Measurements from ENCODE around the gene FANCC. TPM values are rescaled to one million over a fixed set of nuclear protein-coding genes. Genes with fewer than 3 reads are reported as not detected.

Gene FANCC
- total and polyA plus RNA-seq, 2 of the 13 experiments (the other 11 are each of a cell fraction or from before 2014, with no cell fraction given): 7.4 to 8.6 TPM

DNA sequence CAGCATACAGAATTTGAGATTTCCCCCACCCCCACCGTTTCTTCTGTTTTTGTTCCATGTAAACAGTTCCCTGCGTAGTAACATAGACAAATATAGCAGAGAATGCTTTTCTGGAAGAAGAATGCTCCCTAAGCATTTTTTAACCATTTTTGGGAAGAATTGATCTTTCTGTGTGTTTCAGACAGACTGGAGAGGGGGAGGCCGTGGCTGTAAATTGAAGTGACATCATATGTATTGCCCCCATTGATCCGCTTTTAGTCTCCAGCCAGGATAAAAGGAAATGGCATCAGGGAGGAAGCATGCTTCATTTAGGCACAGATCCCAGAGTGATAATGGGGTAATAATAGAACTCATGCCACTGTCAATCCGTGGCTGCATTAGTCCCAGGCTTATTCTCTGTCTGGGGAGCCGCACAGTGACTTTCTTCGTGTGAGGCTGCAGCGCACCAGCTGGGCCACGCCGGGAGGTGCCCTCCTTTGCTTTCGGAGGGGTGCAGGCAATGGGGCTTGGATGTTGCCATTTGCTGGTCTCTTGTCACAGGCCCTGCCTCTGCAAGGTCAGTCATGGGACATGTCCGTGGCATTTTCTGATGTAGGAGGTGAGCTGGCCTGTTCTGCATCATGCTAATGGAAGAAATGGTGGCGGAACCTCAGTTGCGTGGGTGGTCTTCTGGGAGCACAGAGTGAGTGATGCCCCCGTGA is 261.5 kb downstream of the FANCC start:
- no peak overlapping the region for H3K4me3 ChIP-seq (replicated peaks in 1 of 3; ENCODE audit: insufficient read depth in 1 of 3, low read depth in 2 of 3, low read length in 3 of 3)
- DNase-seq (ENCODE audit: low spot score) (no peak), FAIRE-seq (no peak), ATAC-seq (no peak)
- H3K9me3 ChIP-seq (ENCODE audit: low read length): no peaks in the 10 kb centered on the region
- peaks cover 11 to 61% of the 10 kb centered on the region in 2 experiments; a peak in 4 of 5 replicates for H3K36me3 ChIP-seq (replicated peaks in 1 of 2; ENCODE audit: control insufficient read depth in 1 of 2, insufficient read depth in 2 of 2, low read length in 2 of 2)
- peaks cover 93% of the 10 kb centered on the region for H3K4me1 ChIP-seq (ENCODE audit: insufficient read depth, low read length)
- H3K4me2 ChIP-seq (ENCODE audit: low read depth, low read length): peak overlapping the region; percentile 5; the same call in 1 of the 2 replicates
- no peaks in the 10 kb centered on the region for H3K27me3 ChIP-seq (ENCODE audit: control insufficient read depth in 1 of 2, insufficient read depth in 2 of 2, low read length in 2 of 2)
- ChIA-PET POLR2A (no interaction called here), CTCF (ENCODE audit: low intra/inter-chr PET ratio, low total read pairs) (no interaction called here)
- intact Hi-C loops (cut with micrococcal nuclease; ENCODE audit: unreplicated experiment) (no loop called here), in situ Hi-C loops (cut with HindIII; ENCODE audit: extremely low pct_ligation_motif_present, low pct_unique_long_range_greater_than_20kb) (no loop called here)
- peaks cover 48% of the 10 kb centered on the region for H4K20me1 ChIP-seq (ENCODE audit: insufficient read depth, low read length)
- no peak overlapping the region for H2AFZ ChIP-seq (ENCODE audit: low read length)
- WGBS (ENCODE audit: low lambda C conversion rate): 85% methylated on average over 13 of the region's 15 CpGs
- H3K9ac ChIP-seq (ENCODE audit: insufficient read depth, low read depth, low read length): no peak overlapping the region
- TF ChIP-seq ZNF687 (CRISPR knock-in tag; IDR thresholded peaks at IDR 0.05) (peak; percentile 36), MLLT10 (CRISPR knock-in tag; IDR thresholded peaks at IDR 0.05) (no peak), ZNF883 (CRISPR knock-in tag; IDR thresholded peaks at IDR 0.05; ENCODE audit: not compliant biosample characterization) (peak; percentile 29), AGO2 (optimal IDR thresholded peaks at IDR 0.05; ENCODE audit: low read depth, low read length) (peak; percentile 80), RBM22 (optimal IDR thresholded peaks at IDR 0.05; ENCODE audit: low read length) (peak; percentile 66)
- H3K79me2 ChIP-seq (ENCODE audit: insufficient read depth, low read length): peaks cover 98% of the 10 kb centered on the region
- peak overlapping the region; percentile 24 for H3K27ac ChIP-seq (ENCODE audit: extremely low read length, insufficient read depth, low read length)
- no TSS peak for BruUV-seq (replicated peaks)
